ENCODE data around the gene LSM4. TPM values are rescaled to one million over a fixed set of nuclear protein-coding genes. Genes with fewer than 3 reads are reported as not detected.

Gene LSM4
- total and polyA plus RNA-seq, 10 of the 15 experiments (the other 5 are each of a cell fraction or from before 2014, with no cell fraction given), result 12.6 to 652 (median 217) TPM

DNA sequence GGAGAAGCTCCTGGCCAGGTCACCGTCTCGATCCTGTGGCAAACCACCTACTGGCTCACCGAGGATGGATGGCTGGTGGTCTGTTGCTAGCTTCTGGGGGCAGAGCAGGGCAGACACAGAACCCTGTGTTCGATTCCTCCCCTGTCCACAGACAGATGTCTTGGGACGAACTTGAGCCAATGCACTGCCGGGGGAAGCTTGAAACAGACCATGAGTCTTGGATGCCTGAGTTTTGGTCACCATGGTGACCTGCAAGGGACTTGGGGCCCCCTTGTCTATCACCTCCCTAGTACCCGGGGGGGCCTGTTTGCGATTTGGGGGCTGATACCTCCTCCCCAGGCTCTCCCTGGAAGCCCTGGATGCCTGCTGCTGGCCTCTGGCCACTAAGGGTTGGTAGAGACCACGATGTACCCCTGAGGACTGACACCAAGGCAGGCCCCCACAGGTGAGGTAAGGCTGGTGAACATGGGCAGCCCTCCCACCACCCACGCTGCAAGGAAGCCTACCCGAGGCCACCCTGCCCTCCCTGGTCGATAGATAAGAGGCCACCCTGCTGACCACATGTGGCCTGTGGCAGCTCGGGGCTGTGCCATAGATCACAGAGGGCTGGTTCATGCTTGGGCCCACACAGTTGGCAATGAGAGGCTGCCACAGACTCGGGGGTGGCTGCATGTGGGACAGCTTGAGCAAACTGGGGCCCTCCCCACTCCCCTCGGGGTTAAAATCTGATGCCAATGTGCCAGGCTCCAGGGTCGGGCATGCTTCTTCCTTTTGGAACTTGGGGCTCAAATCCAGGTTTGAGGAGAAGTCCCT lies 59.3 kb downstream of the LSM4 start:
- intact Hi-C loops (cut with micrococcal nuclease; ENCODE audit: unreplicated experiment), result no loop called here
- no peak overlapping the region for H3K9ac ChIP-seq (ENCODE audit: control insufficient read depth, insufficient read depth, low read length)
- H3K4me3 ChIP-seq, result no peak overlapping the region
- in situ Hi-C loops (cut with MboI), result no loop called here
- POLR2A ChIA-PET, result interaction anchor here (0.6 kb wide), 1 partner anchor 16 kb away, joined by 3 read pairs; no protein-coding TSS in a partner anchor
- ATAC-seq (no peak), DNase-seq (ENCODE audit: low read depth, low spot score) (no peak), FAIRE-seq (no peak)
- H3K79me2 ChIP-seq (ENCODE audit: control insufficient read depth, insufficient read depth, low read length), result no peaks in the 10 kb centered on the region
- no peaks in the 10 kb centered on the region for H3K36me3 ChIP-seq (ENCODE audit: control insufficient read depth in 2 of 2, insufficient read depth in 2 of 2, low read length in 1 of 2)
- H3K27me3 ChIP-seq (replicated peaks in 1 of 2; ENCODE audit: control insufficient read depth in 2 of 2, insufficient read depth in 2 of 2, low read length in 1 of 2), result no peaks in the 10 kb centered on the region
- SMC1A ChIA-PET (ENCODE audit: uncharacterized antibody, unreplicated experiment), result interaction anchor here (1.1 kb wide), 1 partner anchor 65 kb away, joined by 3 read pairs; no protein-coding TSS in a partner anchor
- H4K20me1 ChIP-seq (ENCODE audit: control insufficient read depth, insufficient read depth), result no peaks in the 10 kb centered on the region
- RAD21 ChIA-PET (ENCODE audit: unreplicated experiment), result interaction anchor here (0.9 to 1.6 kb wide), 4 partner anchors 9 to 58 kb away, joined by 3 to 4 read pairs (median 3); no protein-coding TSS in a partner anchor
- H2AFZ ChIP-seq (ENCODE audit: control insufficient read depth, low read depth, low read length), result no peak overlapping the region
- CTCF ChIA-PET, result interaction anchor here (1.1 to 3.0 kb wide), 4 partner anchors 8 to 65 kb away, joined by 3 to 13 read pairs (median 4); no protein-coding TSS in a partner anchor
- H3K4me1 ChIP-seq (ENCODE audit: control insufficient read depth, insufficient read depth, low read length), result no peaks in the 10 kb centered on the region
- 28% methylated on average over 16 of the region's 16 CpGs for WGBS (ENCODE audit: insufficient coverage, insufficient replicate concordance, low lambda C conversion rate, missing lambda C conversion rate)
- no peak overlapping the region for H3K4me2 ChIP-seq (ENCODE audit: control insufficient read depth, insufficient read depth)
- H3K9me3 ChIP-seq (replicated peaks; ENCODE audit: control insufficient read depth, insufficient read depth, low read length), result no peaks in the 10 kb centered on the region
- no TSS peak for BruUV-seq (replicated peaks)
- no peak overlapping the region for H3K27ac ChIP-seq (ENCODE audit: control insufficient read depth, insufficient read depth)
- no peak for TF ChIP-seq SREBF1 (IDR thresholded peaks at IDR 0.05; ENCODE audit: low read length)
- TF ChIP-seq ZNF274 (IDR thresholded peaks at IDR 0.05; ENCODE audit: insufficient read depth, insufficient read length), result no peak
- TF ChIP-seq, protein P1, sequence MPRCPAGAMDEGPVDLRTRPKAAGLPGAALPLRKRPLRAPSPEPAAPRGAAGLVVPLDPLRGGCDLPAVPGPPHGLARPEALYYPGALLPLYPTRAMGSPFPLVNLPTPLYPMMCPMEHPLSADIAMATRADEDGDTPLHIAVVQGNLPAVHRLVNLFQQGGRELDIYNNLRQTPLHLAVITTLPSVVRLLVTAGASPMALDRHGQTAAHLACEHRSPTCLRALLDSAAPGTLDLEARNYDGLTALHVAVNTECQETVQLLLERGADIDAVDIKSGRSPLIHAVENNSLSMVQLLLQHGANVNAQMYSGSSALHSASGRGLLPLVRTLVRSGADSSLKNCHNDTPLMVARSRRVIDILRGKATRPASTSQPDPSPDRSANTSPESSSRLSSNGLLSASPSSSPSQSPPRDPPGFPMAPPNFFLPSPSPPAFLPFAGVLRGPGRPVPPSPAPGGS (IDR thresholded peaks at IDR 0.05; ENCODE audit: borderline replicate concordance, insufficient read depth, low read depth, low read length, poor library complexity, severe bottlenecking), result no peak
- TF ChIP-seq ZNF622 (IDR thresholded peaks at IDR 0.05), result no peak
- TF ChIP-seq, protein P2, sequence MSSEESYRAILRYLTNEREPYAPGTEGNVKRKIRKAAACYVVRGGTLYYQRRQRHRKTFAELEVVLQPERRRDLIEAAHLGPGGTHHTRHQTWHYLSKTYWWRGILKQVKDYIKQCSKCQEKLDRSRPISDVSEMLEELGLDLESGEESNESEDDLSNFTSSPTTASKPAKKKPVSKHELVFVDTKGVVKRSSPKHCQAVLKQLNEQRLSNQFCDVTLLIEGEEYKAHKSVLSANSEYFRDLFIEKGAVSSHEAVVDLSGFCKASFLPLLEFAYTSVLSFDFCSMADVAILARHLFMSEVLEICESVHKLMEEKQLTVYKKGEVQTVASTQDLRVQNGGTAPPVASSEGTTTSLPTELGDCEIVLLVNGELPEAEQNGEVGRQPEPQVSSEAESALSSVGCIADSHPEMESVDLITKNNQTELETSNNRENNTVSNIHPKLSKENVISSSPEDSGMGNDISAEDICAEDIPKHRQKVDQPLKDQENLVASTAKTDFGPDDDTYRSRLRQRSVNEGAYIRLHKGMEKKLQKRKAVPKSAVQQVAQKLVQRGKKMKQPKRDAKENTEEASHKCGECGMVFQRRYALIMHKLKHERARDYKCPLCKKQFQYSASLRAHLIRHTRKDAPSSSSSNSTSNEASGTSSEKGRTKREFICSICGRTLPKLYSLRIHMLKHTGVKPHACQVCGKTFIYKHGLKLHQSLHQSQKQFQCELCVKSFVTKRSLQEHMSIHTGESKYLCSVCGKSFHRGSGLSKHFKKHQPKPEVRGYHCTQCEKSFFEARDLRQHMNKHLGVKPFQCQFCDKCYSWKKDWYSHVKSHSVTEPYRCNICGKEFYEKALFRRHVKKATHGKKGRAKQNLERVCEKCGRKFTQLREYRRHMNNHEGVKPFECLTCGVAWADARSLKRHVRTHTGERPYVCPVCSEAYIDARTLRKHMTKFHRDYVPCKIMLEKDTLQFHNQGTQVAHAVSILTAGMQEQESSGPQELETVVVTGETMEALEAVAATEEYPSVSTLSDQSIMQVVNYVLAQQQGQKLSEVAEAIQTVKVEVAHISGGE (CRISPR knock-in tag; IDR thresholded peaks at IDR 0.05), result no peak
- no peak for TF ChIP-seq SMC3 (IDR thresholded peaks at IDR 0.05; ENCODE audit: borderline replicate concordance, low read length)
- TF ChIP-seq, protein P3, sequence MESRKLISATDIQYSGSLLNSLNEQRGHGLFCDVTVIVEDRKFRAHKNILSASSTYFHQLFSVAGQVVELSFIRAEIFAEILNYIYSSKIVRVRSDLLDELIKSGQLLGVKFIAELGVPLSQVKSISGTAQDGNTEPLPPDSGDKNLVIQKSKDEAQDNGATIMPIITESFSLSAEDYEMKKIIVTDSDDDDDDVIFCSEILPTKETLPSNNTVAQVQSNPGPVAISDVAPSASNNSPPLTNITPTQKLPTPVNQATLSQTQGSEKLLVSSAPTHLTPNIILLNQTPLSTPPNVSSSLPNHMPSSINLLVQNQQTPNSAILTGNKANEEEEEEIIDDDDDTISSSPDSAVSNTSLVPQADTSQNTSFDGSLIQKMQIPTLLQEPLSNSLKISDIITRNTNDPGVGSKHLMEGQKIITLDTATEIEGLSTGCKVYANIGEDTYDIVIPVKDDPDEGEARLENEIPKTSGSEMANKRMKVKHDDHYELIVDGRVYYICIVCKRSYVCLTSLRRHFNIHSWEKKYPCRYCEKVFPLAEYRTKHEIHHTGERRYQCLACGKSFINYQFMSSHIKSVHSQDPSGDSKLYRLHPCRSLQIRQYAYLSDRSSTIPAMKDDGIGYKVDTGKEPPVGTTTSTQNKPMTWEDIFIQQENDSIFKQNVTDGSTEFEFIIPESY (IDR thresholded peaks at IDR 0.05), result no peak
- TF ChIP-seq CHD1 (IDR thresholded peaks at IDR 0.05; ENCODE audit: low read depth, low read length), result no peak
- TF ChIP-seq, protein P4, sequence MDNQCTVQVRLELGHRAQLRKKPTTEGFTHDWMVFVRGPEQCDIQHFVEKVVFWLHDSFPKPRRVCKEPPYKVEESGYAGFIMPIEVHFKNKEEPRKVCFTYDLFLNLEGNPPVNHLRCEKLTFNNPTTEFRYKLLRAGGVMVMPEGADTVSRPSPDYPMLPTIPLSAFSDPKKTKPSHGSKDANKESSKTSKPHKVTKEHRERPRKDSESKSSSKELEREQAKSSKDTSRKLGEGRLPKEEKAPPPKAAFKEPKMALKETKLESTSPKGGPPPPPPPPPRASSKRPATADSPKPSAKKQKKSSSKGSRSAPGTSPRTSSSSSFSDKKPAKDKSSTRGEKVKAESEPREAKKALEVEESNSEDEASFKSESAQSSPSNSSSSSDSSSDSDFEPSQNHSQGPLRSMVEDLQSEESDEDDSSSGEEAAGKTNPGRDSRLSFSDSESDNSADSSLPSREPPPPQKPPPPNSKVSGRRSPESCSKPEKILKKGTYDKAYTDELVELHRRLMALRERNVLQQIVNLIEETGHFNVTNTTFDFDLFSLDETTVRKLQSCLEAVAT (IDR thresholded peaks at IDR 0.05), result no peak
- TF ChIP-seq MTA2 (IDR thresholded peaks at IDR 0.05; ENCODE audit: low read depth), result no peak
- no peak for TF ChIP-seq STAT1 (conservative IDR thresholded peaks at IDR 0.05)
- no peak for TF ChIP-seq POU2F2 (IDR thresholded peaks at IDR 0.05; ENCODE audit: borderline replicate concordance, low read depth, low read length)
- no peak for TF ChIP-seq BMI1 (IDR thresholded peaks at IDR 0.05; ENCODE audit: borderline replicate concordance)
- no peak for TF ChIP-seq RAD21 (IDR thresholded peaks at IDR 0.05; ENCODE audit: insufficient read depth, low read depth, low read length)
- TF ChIP-seq NR2C2 (IDR thresholded peaks at IDR 0.05; ENCODE audit: borderline replicate concordance, control insufficient read depth, insufficient read length, low read depth), result no peak
